RPMI7951 (cell line): ENCODE data around the gene POMZP3. TPM values are rescaled to one million over a fixed set of nuclear protein-coding genes. Genes with fewer than 3 reads are reported as not detected.
A peak's percentile ranks its signal among the peaks of the same experiment; 100 is the strongest.
"Not testable (repeated sequence)": the region's sequence is repeated elsewhere in the genome, so short reads cannot be mapped to it uniquely, and the experiment has no call there.

Experiments
- DNase-seq: peaks from one replicate; pipeline ENCODE4 v3.0.0-alpha.2; 2012; ENCODE audit warnings: low read depth
- total RNA-seq: library from RNA; depleted of rRNA; stranded (reverse); fragments of >200 nt; shearing (Covaris generic); gene quantifications from 2 replicates; pipeline ENCODE4 v1.2.3, GENCODE V29; 2014; rRNA removed

POMZP3 gene
- total RNA-seq, 1 experiment from 2014 or later, result 2.9 TPM

- not testable (repeated sequence) for DNase-seq
Observed at GRCh38 chr7:76588586-76588985, 38.5 kb downstream of the POMZP3 start.

- not testable (repeated sequence) for DNase-seq
Observed at GRCh38 chr7:76586585-76587315, 40.3 kb downstream of the POMZP3 start.

DNA sequence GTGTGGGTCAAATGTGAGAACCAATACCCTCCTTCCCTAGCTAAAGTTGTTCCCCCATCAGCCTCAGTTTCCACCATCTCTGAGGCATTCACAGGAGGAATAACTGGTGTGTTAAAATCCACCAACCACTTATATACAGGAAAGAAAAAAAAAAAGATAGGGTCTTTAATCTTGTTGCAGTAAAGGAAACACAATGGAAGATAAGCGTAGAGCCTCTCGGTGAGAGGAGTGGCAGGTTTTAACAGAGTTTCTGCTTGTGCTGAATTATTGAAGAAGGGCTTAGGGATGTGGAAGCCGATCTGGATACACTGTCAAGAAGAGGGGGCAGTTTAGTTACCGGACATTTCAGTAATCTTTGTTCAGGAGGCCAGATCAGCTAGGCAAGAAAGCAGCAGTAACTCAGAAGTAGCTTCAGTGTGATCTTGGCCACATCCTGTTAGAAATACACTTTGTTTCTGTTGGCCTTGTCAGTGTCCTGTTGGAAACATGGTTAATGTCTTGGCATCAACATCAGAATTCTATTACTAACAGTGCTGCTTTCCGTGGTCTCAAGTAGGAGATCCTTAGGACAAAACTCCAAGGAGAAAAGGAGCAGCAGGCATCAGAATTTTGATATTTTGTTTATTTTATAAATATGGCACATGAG lies 43.3 kb downstream of the POMZP3 start:
- DNase-seq, result peak; percentile 80

DNA sequence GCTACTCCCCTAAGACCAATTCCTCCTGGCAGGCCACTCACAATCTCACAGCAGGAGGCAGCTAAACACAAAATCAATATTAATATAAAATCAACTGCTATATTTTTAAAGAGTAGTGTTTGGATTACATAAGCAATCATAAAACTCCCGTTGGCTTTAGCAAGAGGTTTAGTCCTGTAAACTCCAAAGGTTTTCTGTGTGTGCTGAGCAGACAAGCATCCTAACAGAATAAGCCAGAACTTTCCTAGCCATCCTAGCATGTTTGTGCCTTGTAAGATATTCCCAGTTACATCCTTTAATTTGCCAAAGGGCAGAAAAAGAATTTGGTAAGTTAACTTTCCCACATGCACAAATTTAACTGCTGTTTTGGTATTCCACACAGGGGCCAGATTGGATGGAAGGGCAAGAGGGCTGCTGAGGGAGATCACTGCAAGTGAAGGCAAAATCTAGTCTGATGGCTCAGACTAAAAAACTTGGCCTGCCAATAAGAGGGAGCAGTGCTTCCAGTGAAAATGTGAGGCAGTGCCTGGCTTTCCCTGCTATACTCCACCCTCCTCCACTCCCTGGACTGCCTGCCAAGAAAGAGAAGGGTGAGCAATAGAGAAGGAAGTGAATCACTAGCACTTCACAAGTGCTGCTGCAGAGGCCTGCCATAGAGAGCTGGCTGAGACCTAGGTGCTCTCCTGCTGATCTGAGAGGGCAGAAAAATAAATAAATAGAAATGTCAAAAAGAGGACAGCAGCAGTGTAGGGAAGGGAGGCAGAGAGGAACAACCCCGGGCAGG lies 44.0 kb downstream of the POMZP3 start:
- peak; percentile 92 for DNase-seq

GRCh38 chr7:76575919-76576655 lies 51.0 kb downstream of the POMZP3 start:
- not testable (repeated sequence) for DNase-seq

DNA sequence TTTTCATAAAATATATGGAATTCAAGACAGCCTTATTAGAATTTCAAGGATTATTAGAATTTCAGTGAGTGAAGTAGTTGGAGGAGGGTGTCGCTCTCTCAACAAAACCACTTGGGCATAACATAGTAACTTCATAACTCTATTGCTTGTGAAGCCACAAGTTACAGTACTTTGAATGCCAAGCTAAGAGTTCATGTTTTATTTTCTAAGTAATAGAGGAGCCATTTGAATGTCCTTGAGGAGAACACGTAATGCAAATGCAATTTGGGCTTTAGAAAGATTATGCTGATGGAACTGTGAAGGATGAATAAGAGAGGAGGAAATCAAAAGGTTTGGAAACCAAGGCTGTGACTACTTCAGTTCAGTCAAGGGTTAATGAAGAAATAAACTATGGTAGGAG lies 51.6 kb downstream of the POMZP3 start:
- DNase-seq, result not testable (repeated sequence)

DNA sequence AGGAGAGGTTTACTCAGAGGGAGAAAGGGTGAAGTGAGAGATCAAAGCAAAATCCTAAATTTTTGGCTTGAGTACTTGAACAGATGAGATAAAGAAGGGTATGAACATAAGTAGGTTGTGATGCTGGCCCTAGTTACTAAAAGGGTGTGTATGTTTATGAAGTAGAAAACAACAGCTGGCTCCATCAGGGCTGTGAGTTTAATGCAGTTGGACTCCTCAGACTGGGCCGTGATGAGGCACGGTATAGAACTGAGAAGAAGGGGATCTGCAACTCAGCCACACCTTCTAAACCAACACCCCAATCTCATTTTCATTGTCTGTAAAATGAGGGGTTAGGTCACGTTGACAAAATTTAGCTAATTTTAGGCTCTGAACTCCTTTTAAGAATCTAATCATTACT lies 54.8 kb downstream of the POMZP3 start:
- not testable (repeated sequence) for DNase-seq

DNA sequence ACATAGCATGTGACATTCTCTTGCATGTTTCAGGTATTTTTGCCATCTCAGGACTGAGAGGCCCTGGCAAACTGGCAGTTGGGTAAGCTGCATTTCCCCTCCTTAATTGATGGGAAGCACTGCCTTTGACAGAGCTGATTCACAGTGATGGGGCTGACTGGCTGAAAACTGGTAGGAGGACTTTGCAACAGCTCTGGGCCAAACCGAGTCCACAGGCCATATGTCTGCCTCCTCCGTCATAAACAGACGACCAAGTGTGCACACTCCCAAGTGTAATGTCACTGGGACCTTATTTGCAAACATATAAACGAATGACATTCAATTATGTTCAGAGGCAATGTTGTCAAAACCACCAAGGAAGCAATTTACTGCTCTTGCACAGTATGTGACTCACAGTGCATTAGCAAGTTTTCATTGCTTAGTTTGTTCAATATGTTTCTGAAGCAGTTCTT lies 56.7 kb downstream of the POMZP3 start:
- DNase-seq, result peak; percentile 64

DNA sequence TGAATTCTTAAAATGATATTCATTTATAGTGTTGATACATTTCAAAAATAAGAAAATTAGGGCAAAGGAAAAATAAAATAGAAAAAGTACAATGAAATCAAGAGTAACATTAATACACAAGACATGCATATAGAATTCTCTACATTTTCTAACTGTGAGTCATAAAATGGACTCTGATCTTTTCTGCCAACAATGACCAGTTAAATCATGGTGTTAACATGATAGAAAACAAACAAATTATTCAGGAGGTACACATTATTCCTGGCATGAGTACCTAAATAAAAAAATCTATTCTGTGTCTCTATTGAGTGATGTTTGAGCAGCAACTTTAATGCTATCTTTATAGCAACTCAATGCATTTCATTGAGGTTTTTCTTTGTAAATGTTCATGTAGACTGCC lies 58.3 kb downstream of the POMZP3 start:
- DNase-seq, result peak; percentile 51

DNA sequence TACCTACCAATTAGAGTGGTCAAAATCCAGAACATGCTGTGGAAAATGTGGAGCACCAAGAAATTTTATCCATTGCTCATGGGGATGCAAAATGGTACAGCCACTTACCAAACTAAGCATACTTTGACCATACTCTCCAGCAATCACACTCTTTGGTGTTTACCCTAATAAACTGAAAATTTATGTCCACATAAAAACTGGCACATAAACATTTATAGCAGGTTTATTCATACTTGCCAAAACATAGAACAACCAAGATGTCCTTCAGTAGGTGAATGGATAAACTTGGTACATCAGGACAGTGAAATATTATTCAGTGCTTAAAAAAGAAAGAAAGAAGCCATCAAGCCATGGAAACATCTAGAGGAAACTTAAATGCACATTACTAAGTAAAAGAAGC lies 59.3 kb downstream of the POMZP3 start:
- DNase-seq, result not testable (repeated sequence)

- not testable (repeated sequence) for DNase-seq
Observed at GRCh38 chr7:76567311-76567710, 59.8 kb downstream of the POMZP3 start.

DNA sequence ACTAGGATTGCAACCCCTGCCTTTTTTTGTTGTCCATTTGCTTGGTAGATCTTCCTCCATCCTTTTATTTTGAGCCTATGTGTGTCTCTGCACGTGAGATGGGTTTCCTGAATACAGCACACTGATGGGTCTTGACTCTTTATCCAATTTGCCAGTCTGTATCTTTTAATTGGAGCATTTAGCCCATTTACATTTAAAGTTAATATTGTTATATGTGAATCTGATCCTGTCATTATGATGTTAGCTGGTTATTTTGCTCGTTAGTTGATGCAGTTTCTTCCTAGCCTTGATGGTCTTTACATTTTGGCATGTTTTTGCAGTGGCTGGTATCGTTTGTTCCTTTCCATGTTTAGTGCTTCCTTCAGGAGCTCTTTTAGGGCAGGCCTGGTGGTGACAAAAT lies 62.1 kb downstream of the POMZP3 start:
- DNase-seq, result not testable (repeated sequence)

DNA sequence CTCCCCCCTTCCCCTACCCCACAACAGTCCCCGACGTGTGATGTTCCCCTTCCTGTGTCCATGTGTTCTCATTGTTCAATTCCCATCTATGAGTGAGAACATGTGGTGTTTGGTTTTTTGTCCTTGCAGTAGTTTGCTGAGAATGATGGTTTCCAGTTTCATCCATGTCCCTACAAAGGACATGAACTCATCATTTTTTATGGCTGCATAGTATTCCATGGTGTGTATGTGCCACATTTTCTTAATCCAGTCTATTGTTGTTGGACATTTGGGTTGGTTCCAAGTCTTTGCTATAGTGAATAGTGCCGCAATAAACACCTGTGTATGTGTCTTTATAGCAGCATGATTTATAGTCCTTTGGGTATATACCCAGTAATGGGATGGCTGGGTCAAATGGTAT lies 65.7 kb downstream of the POMZP3 start:
- not testable (repeated sequence) for DNase-seq

GRCh38 chr7:76560157-76560556 lies 66.9 kb downstream of the POMZP3 start:
- not testable (repeated sequence) for DNase-seq

Other genes with a start within 250 kb of the POMZP3 start
- gene SSC4D, start 217.6 kb downstream of the POMZP3 start, total RNA-seq, result 0.10 and 0.60 TPM in 2 replicates
- gene ZP3, start 202.3 kb downstream of the POMZP3 start, total RNA-seq, result 5.5 and 6.1 TPM in 2 replicates
- gene DTX2, start 165.6 kb downstream of the POMZP3 start, total RNA-seq, result 10.9 and 11.6 TPM in 2 replicates
- not detected in 2 replicates for gene UPK3B, start 116.7 kb downstream of the POMZP3 start, total RNA-seq
- not detected in 2 replicates for gene SPDYE16, start 84.0 kb downstream of the POMZP3 start, total RNA-seq